ENCODE data around the gene ARL8B.
"Not testable (repeated sequence)": the region's sequence is repeated elsewhere in the genome, so short reads cannot be mapped to it uniquely, and the experiment has no call there.

The ARL8B gene

DNA sequence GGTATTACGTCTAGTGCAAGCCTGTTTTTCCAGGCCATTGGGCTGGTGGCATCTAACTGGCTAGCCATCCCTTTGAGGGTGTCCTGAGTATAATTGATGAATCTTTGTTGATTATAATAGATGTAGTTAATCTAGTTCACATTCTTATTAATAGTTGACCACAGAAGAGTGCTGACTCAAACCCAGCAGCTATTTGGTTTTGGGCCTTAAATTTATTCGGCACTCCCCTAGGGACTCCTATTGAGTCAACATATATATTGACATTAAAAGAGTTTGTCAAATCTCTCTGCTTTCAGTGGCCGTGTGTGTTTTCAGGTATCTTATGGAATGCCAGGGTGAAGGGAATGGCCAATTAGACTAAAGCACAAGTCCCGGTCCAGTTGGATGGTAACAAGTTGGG is 19.7 kb downstream of the ARL8B start:
- peaks cover 0 to 67% (median 36%) of the 10 kb centered on the region in 4 donors for H3K4me1 ChIP-seq

DNA sequence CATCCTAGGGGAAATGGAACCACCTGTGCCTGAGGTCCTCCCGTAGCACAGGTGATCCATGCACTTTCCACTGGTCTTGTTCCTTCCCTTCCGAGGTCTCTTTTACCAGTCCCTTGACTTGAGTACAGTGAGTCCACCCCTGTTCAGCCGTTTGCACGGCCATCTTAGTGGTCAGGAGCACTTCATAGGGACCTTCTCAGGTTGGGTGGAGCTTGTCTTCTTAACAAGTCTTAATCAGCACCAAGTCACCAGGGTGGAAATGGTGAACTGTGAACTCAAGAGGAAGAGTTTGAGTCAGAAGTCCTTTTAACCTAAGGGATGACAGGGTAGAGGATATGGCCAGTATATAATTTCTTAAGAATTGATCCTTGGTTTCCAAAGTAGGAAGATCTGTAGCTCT is 21.4 kb downstream of the ARL8B start:
- Histone ChIP-seq H3K4me3 (no peak overlapping the region), H3K27me3 (no peaks in the 10 kb centered on the region), H3K9me3 (no peaks in the 10 kb centered on the region), H3K4me1 (peaks cover 0 to 57% (median 26%) of the 10 kb centered on the region in 4 donors), H3K27ac (no peak overlapping the region), H3K36me3 (no peaks in the 10 kb centered on the region)
- intact Hi-C loops (cut with DNase I; ENCODE audit: low total_unique reads): no loop called here
- DNase-seq: no peak
- TF ChIP-seq CTCF (IDR thresholded peaks at IDR 0.05): no peak

More for the DNA sequence above, 19.7 kb downstream of the ARL8B start:
- Histone ChIP-seq H3K4me3 (no peak overlapping the region), H3K36me3 (no peaks in the 10 kb centered on the region), H3K27ac (no peak overlapping the region), H3K9me3 (no peaks in the 10 kb centered on the region), H3K27me3 (no peaks in the 10 kb centered on the region)
- no peak for DNase-seq
- TF ChIP-seq CTCF (IDR thresholded peaks at IDR 0.05): no peak
- intact Hi-C loops (cut with DNase I; ENCODE audit: low total_unique reads): no loop called here

DNA sequence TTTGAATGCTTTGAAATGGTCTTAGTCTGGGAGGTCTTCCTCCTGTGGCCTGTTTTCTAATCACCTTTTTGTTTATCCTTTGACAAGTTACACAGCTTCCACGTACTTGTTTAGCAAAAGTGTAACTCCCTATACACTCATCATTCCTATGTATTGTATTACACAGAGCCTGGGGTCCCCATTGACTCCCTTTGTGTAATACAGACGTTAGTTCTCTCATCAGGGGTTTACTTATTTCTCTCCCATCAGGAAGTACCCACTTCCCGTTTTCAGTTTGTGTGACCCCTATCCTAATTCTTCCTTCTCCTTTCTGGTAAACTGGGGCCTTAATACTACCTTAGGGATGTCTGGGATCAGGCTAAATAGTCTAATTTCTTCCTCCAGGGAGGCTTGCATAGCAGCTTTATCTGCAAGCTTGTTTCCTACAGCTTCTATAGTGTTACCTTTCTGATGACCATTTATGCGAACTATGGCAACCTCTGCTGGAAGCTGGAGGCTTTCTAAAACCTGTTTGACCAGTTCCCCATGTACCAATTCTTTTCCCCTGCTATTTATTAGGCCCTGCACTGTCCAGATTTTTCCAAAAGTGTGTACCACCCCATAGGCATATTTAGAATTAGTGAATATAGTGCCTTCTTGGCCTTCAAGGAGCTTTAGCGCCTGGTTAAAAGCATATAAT is 22.4 kb downstream of the ARL8B start:
- H3K9me3 ChIP-seq: no peaks in the 10 kb centered on the region
- intact Hi-C loops (cut with DNase I; ENCODE audit: low total_unique reads): no loop called here
- H3K4me3 ChIP-seq: no peak overlapping the region
- H3K4me1 ChIP-seq: peaks cover 0 to 54% (median 21%) of the 10 kb centered on the region in 4 donors
- no peak for DNase-seq
- no peaks in the 10 kb centered on the region for H3K27me3 ChIP-seq
- TF ChIP-seq CTCF (IDR thresholded peaks at IDR 0.05): no peak
- H3K36me3 ChIP-seq: no peaks in the 10 kb centered on the region
- H3K27ac ChIP-seq: no peak overlapping the region

DNA sequence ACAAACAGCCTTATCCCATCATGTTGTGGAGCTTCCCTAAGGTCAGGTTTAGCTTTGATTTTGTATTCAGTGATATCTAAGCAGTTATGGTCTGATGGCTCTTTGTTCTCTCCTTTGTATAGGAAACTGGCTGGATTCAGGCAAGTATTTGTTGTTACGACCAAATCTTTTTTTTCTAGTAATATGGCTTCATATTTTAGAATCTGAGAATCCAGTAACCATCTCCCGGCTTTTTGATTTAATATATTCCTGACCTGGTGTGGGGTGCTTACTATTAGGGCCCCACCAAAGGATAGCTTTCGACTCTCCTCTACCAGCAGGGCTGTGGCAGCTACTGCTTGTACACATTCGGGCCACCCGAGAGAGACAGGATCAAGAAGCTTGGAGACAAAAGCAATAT is 23.0 kb downstream of the ARL8B start:
- H3K4me3 ChIP-seq: no peak overlapping the region
- no peaks in the 10 kb centered on the region for H3K27me3 ChIP-seq
- no peak for DNase-seq
- H3K4me1 ChIP-seq: peaks cover 0 to 47% (median 17%) of the 10 kb centered on the region in 4 donors
- intact Hi-C loops (cut with DNase I; ENCODE audit: low total_unique reads): no loop called here
- no peak for TF ChIP-seq CTCF (IDR thresholded peaks at IDR 0.05)
- H3K9me3 ChIP-seq: no peaks in the 10 kb centered on the region
- H3K27ac ChIP-seq: no peak overlapping the region
- H3K36me3 ChIP-seq: no peaks in the 10 kb centered on the region

GRCh38 chr3:5147152-5147551 is 25.1 kb downstream of the ARL8B start:
- DNase-seq; H3K4me3 ChIP-seq; H3K36me3 ChIP-seq; intact Hi-C loops (cut with DNase I; ENCODE audit: low total_unique reads); H3K27me3 ChIP-seq; H3K9me3 ChIP-seq; H3K27ac ChIP-seq: not testable (repeated sequence)
- peaks cover 0 to 41% (median 15%) of the 10 kb centered on the region in 4 donors for H3K4me1 ChIP-seq

DNA sequence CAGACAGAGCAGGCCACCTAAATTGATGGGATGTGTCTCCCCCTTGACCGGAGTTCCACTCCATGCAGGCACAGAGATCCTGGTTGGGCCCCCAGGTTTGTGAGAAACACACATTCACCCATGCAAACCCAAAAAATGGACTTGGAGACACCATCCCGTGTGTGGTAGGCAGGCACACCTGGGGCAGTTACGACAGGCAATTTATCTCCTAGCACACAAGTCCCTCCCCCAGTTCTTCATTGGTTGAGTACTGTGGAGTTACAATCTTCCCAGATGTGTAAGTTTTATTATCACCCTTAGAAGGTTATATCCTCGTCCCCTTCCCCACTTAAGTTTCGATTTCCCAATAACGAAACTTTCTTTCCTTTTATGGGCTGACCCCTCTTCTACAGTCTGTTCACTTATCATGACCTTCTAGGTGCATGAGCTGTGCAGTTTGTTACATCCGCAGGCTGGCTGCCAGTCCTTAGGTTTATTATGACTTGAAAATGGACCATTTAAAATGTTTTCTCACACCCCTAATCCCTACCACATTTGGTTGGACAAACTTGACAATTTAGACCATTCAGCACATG is 27.3 kb downstream of the ARL8B start:
- Histone ChIP-seq H3K9me3 (no peaks in the 10 kb centered on the region), H3K4me1 (peaks cover 0 to 34% (median 15%) of the 10 kb centered on the region in 4 donors), H3K27ac (no peak overlapping the region), H3K27me3 (no peaks in the 10 kb centered on the region), H3K36me3 (no peaks in the 10 kb centered on the region), H3K4me3 (no peak overlapping the region)
- intact Hi-C loops (cut with DNase I; ENCODE audit: low total_unique reads): no loop called here
- TF ChIP-seq CTCF (IDR thresholded peaks at IDR 0.05): no peak
- no peak for DNase-seq

Measured in tibial artery (tissue), 4 donors.